Tibial nerve (tissue), 4 donors: Measurements from ENCODE around the gene IGFL2. TPM values are rescaled to one million over a fixed set of nuclear protein-coding genes. Genes with fewer than 3 reads are reported as not detected.
A peak's percentile ranks its signal among the peaks of the same experiment; 100 is the strongest.
"Not testable (repeated sequence)": the region's sequence is repeated elsewhere in the genome, so short reads cannot be mapped to it uniquely, and the experiment has no call there.

Experiments used
- DNase-seq, 2 donors: peaks; one replicate each; pipeline ENCODE4 v3.0.0-alpha.2; 2019; ENCODE audit warnings: low spot score in 2 of 2
- H3K27ac ChIP-seq, 4 donors: fragments of 200-600 bp; sonication (generic) in 3 of 4; one replicate each; pipeline ENCODE4 v1.5.1; 2017 to 2019; ENCODE audit warnings: mild to moderate bottlenecking in 1 of 4
- H3K27me3 ChIP-seq, 2 donors: fragments of 200-600 bp; sonication (generic) in 1 of 2; one replicate each; pipeline versions ENCODE4 v1.5.1 to v1.6.0; 2017 to 2019
- H3K36me3 ChIP-seq, 3 donors: fragments of 200-600 bp; sonication (generic); one replicate each; pipeline ENCODE4 v1.5.1; 2018 to 2019
- H3K4me1 ChIP-seq, 4 donors: fragments of 200-600 bp; sonication (generic) in 3 of 4; one replicate each; pipeline ENCODE4 v1.5.1; 2017 to 2019
- H3K4me3 ChIP-seq, 4 donors: fragments of 200-600 bp; sonication (generic) in 3 of 4; one replicate each; pipeline ENCODE4 v1.5.1; 2017 to 2019; ENCODE audit warnings: mild to moderate bottlenecking in 1 of 4, moderate library complexity in 1 of 4
- H3K9me3 ChIP-seq, 4 donors: fragments of 200-600 bp; sonication (generic) in 3 of 4; one replicate each; pipeline ENCODE4 v1.5.1; 2017 to 2019
- CTCF ChIP-seq, 5 experiments: fragments of 200-600 bp in 3 of 5; fragments of 450-650 bp in 2 of 5; sonication (generic) in 3 of 5; IDR thresholded peaks; one replicate each; pipeline ENCODE4 v1.5.1; 2016 to 2019; ENCODE audit warnings: antibody characterized with exemption in 5 of 5, mild to moderate bottlenecking in 3 of 5, moderate library complexity in 2 of 5
- EP300 ChIP-seq, 2 donors: sonication (generic); formaldehyde crosslinking; IDR thresholded peaks; one replicate each; pipeline ENCODE4 v1.6.1; 2017; ENCODE audit warnings: antibody characterized with exemption in 2 of 2, mild to moderate bottlenecking in 1 of 2
- POLR2A ChIP-seq, 2 donors: fragments of 450-650 bp; IDR thresholded peaks; one replicate each; pipeline ENCODE4 v1.6.1; 2017; ENCODE audit warnings: antibody characterized with exemption in 2 of 2, mild to moderate bottlenecking in 2 of 2, moderate library complexity in 2 of 2
- WGBS, 2 donors: methylation state at CpG; one replicate each; pipeline ENCODE4 v1.1.5; 2018; 5-methylcytosine and 5-hydroxymethylcytosine counted together
- total RNA-seq, 4 donors: library from RNA; depleted of rRNA; stranded (reverse); fragments of >200 nt; gene quantifications; one replicate each; pipeline ENCODE4 v1.1.0, GENCODE V29; 2016

IGFL2 gene
- total RNA-seq, 4 donors from 2014 or later, result 1.0 TPM; not detected in 3

DNA sequence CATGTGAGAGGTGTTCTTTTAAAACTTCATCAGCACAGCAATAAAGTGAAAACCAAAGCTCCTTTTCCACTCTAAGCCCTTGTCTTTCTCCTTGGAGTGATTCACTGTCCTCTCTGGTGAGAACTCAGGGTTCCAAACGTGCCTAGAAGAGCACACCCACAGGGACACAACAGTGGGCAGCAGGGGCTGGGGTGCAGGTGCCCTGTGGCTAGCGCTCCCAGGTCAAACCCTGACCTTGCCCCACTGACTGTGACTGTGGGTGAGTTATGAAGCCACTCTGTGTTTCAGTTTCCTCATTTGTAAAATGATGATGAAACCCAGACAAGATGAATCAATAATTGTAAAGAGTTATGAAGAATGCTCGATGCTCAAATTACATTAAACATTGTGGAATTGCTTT lies 43.9 kb downstream of the IGFL2 start:
- no peak for DNase-seq
- H3K27me3 ChIP-seq, result peaks cover 0 to 25% of the 10 kb centered on the region in 2 donors
- H3K36me3 ChIP-seq, result no peaks in the 10 kb centered on the region
- no peak overlapping the region for H3K27ac ChIP-seq
- H3K9me3 ChIP-seq, result no peaks in the 10 kb centered on the region
- H3K4me3 ChIP-seq, result no peak overlapping the region
- peaks cover 0 to 7% (median 0%) of the 10 kb centered on the region in 4 donors for H3K4me1 ChIP-seq
- no peak for TF ChIP-seq EP300 (IDR thresholded peaks at IDR 0.05)
- TF ChIP-seq POLR2A (IDR thresholded peaks at IDR 0.05), result no peak
- no peak for TF ChIP-seq CTCF (IDR thresholded peaks at IDR 0.05)
- WGBS, 2 donors, result 31 to 34% methylated on average over 3 of the region's 3 CpGs

DNA sequence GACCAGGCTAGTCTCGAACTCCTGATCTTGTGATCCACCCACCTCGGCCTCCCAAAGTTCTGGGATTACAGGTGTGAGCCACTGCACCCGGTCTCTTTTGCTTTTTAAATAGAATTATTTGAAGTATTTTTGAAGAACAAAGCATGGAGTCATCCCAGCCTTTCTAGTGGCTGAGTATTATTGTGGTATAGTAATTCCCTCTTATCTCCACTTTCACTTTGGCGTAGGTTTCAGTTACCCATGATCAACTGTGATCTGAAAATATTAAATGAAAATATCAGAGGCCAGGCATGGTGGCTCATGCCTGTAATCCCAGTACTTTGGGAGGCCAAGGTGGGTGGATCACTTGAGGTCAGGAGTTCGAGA lies 44.6 kb downstream of the IGFL2 start:
- H3K36me3 ChIP-seq, H3K4me1 ChIP-seq, H3K4me3 ChIP-seq, H3K9me3 ChIP-seq, DNase-seq: not testable (repeated sequence)
- WGBS, 2 donors, result 80 to 83% methylated on average over 5 of the region's 5 CpGs
- H3K27me3 ChIP-seq, result peaks cover 0 to 25% of the 10 kb centered on the region in 2 donors
- H3K27ac ChIP-seq, result peak overlapping the region in 2 of 4 donors; percentile 31 to 70

DNA sequence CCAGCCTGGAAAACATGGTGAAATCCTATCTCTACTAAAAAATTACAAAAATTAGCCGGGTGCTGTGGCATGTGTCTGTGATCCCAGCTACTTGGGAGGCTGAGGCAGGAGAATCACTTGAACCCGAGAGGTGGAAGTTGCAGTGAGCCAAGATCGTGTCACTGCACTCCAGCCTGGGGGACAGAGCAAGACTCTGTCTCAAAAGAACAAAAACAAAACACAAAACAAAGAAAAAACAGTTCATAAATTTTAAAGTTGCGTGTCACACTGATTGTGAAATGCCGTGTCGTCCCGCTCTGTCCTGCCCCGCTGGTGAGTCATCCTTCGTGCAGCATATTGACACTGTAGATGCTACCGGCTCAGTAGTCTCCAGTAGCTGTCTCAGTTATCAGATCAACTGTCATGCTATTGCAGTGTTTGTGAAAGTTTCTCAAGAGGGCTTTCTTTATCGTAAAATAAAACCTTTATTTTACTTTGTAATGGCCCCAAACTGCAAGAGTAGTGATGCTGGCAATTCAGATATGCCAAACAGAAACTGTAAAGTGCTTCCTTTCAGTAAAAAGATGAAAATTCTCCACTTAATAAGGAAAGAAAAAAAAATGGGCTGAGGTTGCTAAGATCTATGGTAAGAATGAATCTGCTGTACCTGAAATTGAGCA lies 45.1 kb downstream of the IGFL2 start:
- Histone ChIP-seq H3K36me3 (no peaks in the 10 kb centered on the region), H3K9me3 (no peaks in the 10 kb centered on the region), H3K4me1 (peaks cover 0 to 7% (median 0%) of the 10 kb centered on the region in 4 donors), H3K27me3 (peaks cover 0 to 25% of the 10 kb centered on the region in 2 donors), H3K27ac (peak overlapping the region in 2 of 4 donors; percentile 31 to 70), H3K4me3 (no peak overlapping the region)
- 31 to 38% methylated on average over 11 of the region's 11 CpGs for WGBS, 2 donors
- TF ChIP-seq CTCF (IDR thresholded peaks at IDR 0.05) (no peak), EP300 (IDR thresholded peaks at IDR 0.05) (no peak), POLR2A (IDR thresholded peaks at IDR 0.05) (no peak)
- DNase-seq, result no peak

- no peak overlapping the region for H3K4me3 ChIP-seq
- no peak for TF ChIP-seq EP300 (IDR thresholded peaks at IDR 0.05)
- TF ChIP-seq CTCF (IDR thresholded peaks at IDR 0.05), result no peak
- TF ChIP-seq POLR2A (IDR thresholded peaks at IDR 0.05), result no peak
- no peaks in the 10 kb centered on the region for H3K9me3 ChIP-seq
- H3K36me3 ChIP-seq, result no peaks in the 10 kb centered on the region
- peaks cover 0 to 7% (median 0%) of the 10 kb centered on the region in 4 donors for H3K4me1 ChIP-seq
- DNase-seq, result no peak
- 78 to 86% methylated on average over 4 of the region's 4 CpGs for WGBS, 2 donors
- H3K27ac ChIP-seq, result peak overlapping the region in 1 of 4 donors; percentile 70
- H3K27me3 ChIP-seq, result peaks cover 0 to 21% of the 10 kb centered on the region in 2 donors
Observed at GRCh38 chr19:46193678-46194077, 45.6 kb downstream of the IGFL2 start.

DNA sequence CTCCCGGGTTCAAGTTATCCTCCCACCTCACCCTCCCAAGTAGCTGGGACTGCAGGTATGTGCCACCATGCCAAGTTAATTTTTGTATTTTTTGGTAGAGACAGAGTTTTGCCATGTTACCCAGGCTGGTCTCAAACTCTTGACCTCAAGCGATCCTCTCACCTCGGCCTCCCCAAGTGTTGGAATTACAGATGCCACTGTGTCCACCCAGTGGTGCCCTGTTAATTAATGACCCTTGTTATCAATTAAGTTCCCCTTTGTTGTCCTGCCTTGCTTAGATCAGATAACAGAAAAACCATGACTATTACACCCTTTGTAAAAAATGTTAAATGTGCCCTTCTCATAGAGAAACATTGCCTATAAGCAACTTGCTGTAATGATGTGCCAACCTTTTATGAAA lies 47.1 kb downstream of the IGFL2 start:
- no peak for DNase-seq
- 92 to 93% methylated on average over 3 of the region's 3 CpGs for WGBS, 2 donors
- no peak overlapping the region for H3K4me3 ChIP-seq
- peaks cover 0 to 7% (median 0%) of the 10 kb centered on the region in 4 donors for H3K4me1 ChIP-seq
- H3K9me3 ChIP-seq, result no peaks in the 10 kb centered on the region
- TF ChIP-seq CTCF (IDR thresholded peaks at IDR 0.05) (no peak), EP300 (IDR thresholded peaks at IDR 0.05) (no peak), POLR2A (IDR thresholded peaks at IDR 0.05) (no peak)
- H3K27me3 ChIP-seq, result peaks cover 0 to 8% of the 10 kb centered on the region in 2 donors
- H3K36me3 ChIP-seq, result no peaks in the 10 kb centered on the region
- no peak overlapping the region for H3K27ac ChIP-seq

DNA sequence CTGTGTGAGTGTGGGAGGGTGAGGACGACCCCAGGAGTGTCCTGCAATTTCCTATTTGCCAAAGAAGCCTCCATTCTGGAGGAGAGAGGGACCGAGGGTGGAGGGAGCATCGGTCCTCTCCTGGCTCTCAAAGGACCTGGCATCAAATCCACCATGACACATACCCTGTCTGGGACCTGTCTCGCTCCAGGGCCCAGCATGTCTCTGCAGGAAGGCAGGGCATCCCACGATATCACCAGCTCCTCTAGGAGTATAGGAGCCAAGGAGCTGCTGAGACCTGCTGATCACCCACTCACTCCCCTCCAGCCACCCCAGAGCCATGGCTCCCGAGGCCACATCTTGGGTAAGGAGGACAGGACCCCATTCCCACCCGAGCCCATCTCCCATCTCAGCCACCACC lies 47.9 kb downstream of the IGFL2 start:
- H3K4me1 ChIP-seq, H3K4me3 ChIP-seq, DNase-seq, H3K27me3 ChIP-seq, H3K27ac ChIP-seq, H3K36me3 ChIP-seq, H3K9me3 ChIP-seq: not testable (repeated sequence)
- 74% methylated on average over 5 to 7 of the region's 7 CpGs for WGBS, 2 donors
